ENCODE results near the gene BCL11A. TPM values are rescaled to one million over a fixed set of nuclear protein-coding genes. Genes with fewer than 3 reads are reported as not detected.

The BCL11A gene
- polyA plus RNA-seq, 3 donors, result 8.7 to 15.6 (median 11.1) TPM

DNA sequence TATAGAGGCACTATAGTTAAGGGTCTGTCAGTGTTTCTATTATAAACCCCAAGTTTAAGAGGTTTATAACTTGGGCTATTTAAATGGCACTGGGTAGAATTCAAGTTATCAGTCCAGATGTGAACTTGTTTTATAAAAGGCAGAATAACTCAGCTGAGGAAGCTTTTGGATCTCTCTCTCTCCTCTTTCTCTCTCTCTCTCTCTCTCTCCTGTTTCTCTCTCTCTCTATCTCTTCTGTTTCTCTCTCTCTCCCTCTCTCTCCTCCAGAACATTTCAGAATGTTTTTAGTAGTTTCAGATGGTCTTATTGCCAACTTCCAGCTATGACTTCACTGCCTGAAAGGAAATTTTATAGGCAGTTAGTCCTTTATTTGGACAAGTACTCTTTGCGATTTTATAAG is 6.4 kb upstream of the BCL11A start:
- Histone ChIP-seq H3K4me3 (replicated peaks in 1 of 3; ENCODE audit: low read depth in 2 of 3, low read length in 3 of 3) (no peak overlapping the region), H3K9ac (ENCODE audit: insufficient read depth, low read length, poor library complexity, severe bottlenecking) (no peak overlapping the region), H3K4me1 (ENCODE audit: control insufficient read depth in 1 of 2, insufficient read depth in 2 of 2, low read length in 2 of 2) (peaks cover 30 to 33% of the 10 kb centered on the region in 2 donors), H3K36me3 (replicated peaks in 1 of 2; ENCODE audit: control insufficient read depth in 1 of 2, insufficient read depth in 2 of 2, low read length in 2 of 2) (no peaks in the 10 kb centered on the region), H3K4me2 (replicated peaks; ENCODE audit: extremely low read depth, low read length, poor library complexity, severe bottlenecking) (no peak overlapping the region), H3K27ac (ENCODE audit: low read depth in 1 of 2, low read length in 2 of 2) (no peak overlapping the region), H3K27me3 (ENCODE audit: control insufficient read depth in 2 of 2, insufficient read depth in 2 of 2, low read length in 2 of 2) (no peaks in the 10 kb centered on the region), H3K79me2 (ENCODE audit: insufficient read depth, low read length) (no peaks in the 10 kb centered on the region), H4K20me1 (ENCODE audit: insufficient read depth, low read length) (no peaks in the 10 kb centered on the region), H3K9me3 (replicated peaks in 1 of 2; ENCODE audit: control insufficient read depth in 1 of 2, insufficient read depth in 1 of 2, low read length in 2 of 2) (no peaks in the 10 kb centered on the region), H2AFZ (ENCODE audit: insufficient read depth, low read depth, low read length, poor library complexity, severe bottlenecking) (no peak overlapping the region)
- DNase-seq, result no peak
- Mint-ChIP-seq H3K4me3 (no peak overlapping the region), H3K9me3 (peaks cover 0 to 2% (median 0%) of the 10 kb centered on the region in 7 donors), H3K27me3 (ENCODE audit: low read depth in 3 of 3) (peaks cover 0 to 2% (median 0%) of the 10 kb centered on the region in 3 donors), H3K4me1 (peaks cover 41% of the 10 kb centered on the region), H3K36me3 (no peaks in the 10 kb centered on the region), H3K27ac (no peak overlapping the region)
- intact Hi-C loops (cut with micrococcal nuclease), result loop anchor here (10.0 kb wide), 2 partner anchors 75 to 1255 kb away; no protein-coding TSS in a partner anchor
- TF ChIP-seq, protein P1, sequence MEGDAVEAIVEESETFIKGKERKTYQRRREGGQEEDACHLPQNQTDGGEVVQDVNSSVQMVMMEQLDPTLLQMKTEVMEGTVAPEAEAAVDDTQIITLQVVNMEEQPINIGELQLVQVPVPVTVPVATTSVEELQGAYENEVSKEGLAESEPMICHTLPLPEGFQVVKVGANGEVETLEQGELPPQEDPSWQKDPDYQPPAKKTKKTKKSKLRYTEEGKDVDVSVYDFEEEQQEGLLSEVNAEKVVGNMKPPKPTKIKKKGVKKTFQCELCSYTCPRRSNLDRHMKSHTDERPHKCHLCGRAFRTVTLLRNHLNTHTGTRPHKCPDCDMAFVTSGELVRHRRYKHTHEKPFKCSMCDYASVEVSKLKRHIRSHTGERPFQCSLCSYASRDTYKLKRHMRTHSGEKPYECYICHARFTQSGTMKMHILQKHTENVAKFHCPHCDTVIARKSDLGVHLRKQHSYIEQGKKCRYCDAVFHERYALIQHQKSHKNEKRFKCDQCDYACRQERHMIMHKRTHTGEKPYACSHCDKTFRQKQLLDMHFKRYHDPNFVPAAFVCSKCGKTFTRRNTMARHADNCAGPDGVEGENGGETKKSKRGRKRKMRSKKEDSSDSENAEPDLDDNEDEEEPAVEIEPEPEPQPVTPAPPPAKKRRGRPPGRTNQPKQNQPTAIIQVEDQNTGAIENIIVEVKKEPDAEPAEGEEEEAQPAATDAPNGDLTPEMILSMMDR (IDR thresholded peaks at IDR 0.05), result no peak
- WGBS (ENCODE audit: insufficient coverage), result no CpG with 5 or more reads among the region's 1 CpG

DNA sequence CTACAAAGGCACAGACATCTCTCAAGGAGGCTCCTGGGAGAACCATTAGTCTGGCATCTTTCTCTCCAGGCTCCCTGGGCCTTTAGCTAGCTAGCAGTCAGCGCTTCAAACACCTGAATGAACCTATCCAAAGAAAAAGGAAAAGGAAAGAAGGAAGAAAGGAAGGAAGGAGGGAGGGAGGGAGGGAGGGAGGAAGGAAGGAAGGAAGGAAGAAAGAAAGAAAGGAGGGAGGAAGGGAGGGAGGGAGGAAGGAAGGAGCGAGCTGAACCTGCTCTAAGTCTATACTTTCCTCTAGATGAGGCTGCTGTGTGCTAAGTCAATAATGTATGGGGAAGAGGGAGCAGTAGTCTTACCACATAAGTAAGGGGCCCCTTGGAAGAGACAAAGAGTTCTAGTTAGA is 5.1 kb upstream of the BCL11A start:
- H3K79me2 ChIP-seq (ENCODE audit: insufficient read depth, low read length), result peaks cover under 1% of the 10 kb centered on the region
- peaks cover 0 to 2% (median 0%) of the 10 kb centered on the region in 7 donors for H3K9me3 Mint-ChIP-seq
- H3K9ac ChIP-seq (ENCODE audit: insufficient read depth, low read length, poor library complexity, severe bottlenecking), result no peak overlapping the region
- no CpG with 5 or more reads among the region's 2 CpGs for WGBS (ENCODE audit: insufficient coverage)
- H3K27ac Mint-ChIP-seq, result no peak overlapping the region
- TF ChIP-seq, protein P1 (IDR thresholded peaks at IDR 0.05), result no peak
- no peak overlapping the region for H3K4me3 ChIP-seq (replicated peaks in 1 of 3; ENCODE audit: low read depth in 2 of 3, low read length in 3 of 3)
- peaks cover 0 to 2% (median 0%) of the 10 kb centered on the region in 3 donors for H3K27me3 Mint-ChIP-seq (ENCODE audit: low read depth in 3 of 3)
- H3K4me1 Mint-ChIP-seq, result peaks cover 39% of the 10 kb centered on the region
- H3K4me2 ChIP-seq (replicated peaks; ENCODE audit: extremely low read depth, low read length, poor library complexity, severe bottlenecking), result no peak overlapping the region
- no peak overlapping the region for H2AFZ ChIP-seq (ENCODE audit: insufficient read depth, low read depth, low read length, poor library complexity, severe bottlenecking)
- H3K9me3 ChIP-seq (replicated peaks in 1 of 2; ENCODE audit: control insufficient read depth in 1 of 2, insufficient read depth in 1 of 2, low read length in 2 of 2), result no peaks in the 10 kb centered on the region
- no peaks in the 10 kb centered on the region for H3K27me3 ChIP-seq (ENCODE audit: control insufficient read depth in 2 of 2, insufficient read depth in 2 of 2, low read length in 2 of 2)
- DNase-seq, result no peak
- H3K36me3 ChIP-seq (replicated peaks in 1 of 2; ENCODE audit: control insufficient read depth in 1 of 2, insufficient read depth in 2 of 2, low read length in 2 of 2), result no peaks in the 10 kb centered on the region
- no peak overlapping the region for H3K4me3 Mint-ChIP-seq
- intact Hi-C loops (cut with micrococcal nuclease), result loop anchor here (10.0 kb wide), 2 partner anchors 74 to 1254 kb away; no protein-coding TSS in a partner anchor
- H4K20me1 ChIP-seq (ENCODE audit: insufficient read depth, low read length), result no peaks in the 10 kb centered on the region
- peaks cover 30 to 39% of the 10 kb centered on the region in 2 donors for H3K4me1 ChIP-seq (ENCODE audit: control insufficient read depth in 1 of 2, insufficient read depth in 2 of 2, low read length in 2 of 2)
- H3K36me3 Mint-ChIP-seq, result no peaks in the 10 kb centered on the region
- no peak overlapping the region for H3K27ac ChIP-seq (ENCODE audit: low read depth in 1 of 2, low read length in 2 of 2)
